Measurements from ENCODE around the gene UBA5.

The UBA5 gene

GRCh38 chr3:132721479-132722164 lies 61.5 kb downstream of the UBA5 start:
- DNase-seq, result no peak

GRCh38 chr3:132722165-132723023 lies 62.3 kb downstream of the UBA5 start, which contains the start of gene NPHP3:
TSS of gene NPHP3 (minus strand) at chr3:132722409. CDS start at chr3:132722355, 54 bp downstream.
- DNase-seq, result peak; percentile 83

- no peak for DNase-seq
These were observed 63.2 kb downstream of the UBA5 start for GRCh38 chr3:132723024-132723950.

- DNase-seq, result peak; percentile 59
These were observed 66.3 kb downstream of the UBA5 start for GRCh38 chr3:132726341-132726823.
